ENCODE results near the gene ANKRD65.

DNA sequence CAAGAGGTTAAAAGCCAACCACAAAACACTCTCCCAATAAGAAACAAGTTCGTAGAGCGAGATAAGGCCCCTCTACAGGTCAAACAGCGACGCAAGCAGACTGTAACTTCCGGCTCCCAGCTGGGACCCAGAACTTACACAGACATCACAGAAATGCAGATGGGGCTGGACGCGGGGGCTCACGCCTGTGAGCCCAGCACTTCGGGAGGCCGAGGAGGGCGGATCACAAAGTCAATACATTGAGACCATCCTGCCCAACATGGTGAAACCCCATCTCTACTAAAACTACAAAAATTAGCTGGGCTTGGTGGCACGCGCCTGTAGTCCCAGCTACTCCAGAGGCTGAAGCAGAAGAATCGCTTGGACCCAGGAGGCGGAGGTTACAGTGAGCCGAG lies 33.0 kb downstream of the ANKRD65 start:
- TF ChIP-seq POLR2AphosphoS5 (IDR thresholded peaks at IDR 0.05; ENCODE audit: borderline replicate concordance, low read depth, low read length) (no peak), EZH2 (IDR thresholded peaks at IDR 0.05) (no peak)
